Measurements from ENCODE around the gene RTL10. TPM values are rescaled to one million over a fixed set of nuclear protein-coding genes. Genes with fewer than 3 reads are reported as not detected.
A peak's percentile ranks its signal among the peaks of the same experiment; 100 is the strongest.

The RTL10 gene
- total and polyA plus RNA-seq, 2 of the 13 experiments (the other 11 are each of a cell fraction or from before 2014, with no cell fraction given): 14.1 to 15.8 TPM

GRCh38 chr22:19854778-19855503, at the start of gene RTL10, which contains the start of gene GNB1L (continued):
- peak; percentile 87 for TF ChIP-seq ZBTB38 (CRISPR knock-in tag; IDR thresholded peaks at IDR 0.05)
- peak; percentile 25; the same call in 1 of the 2 replicates for TF ChIP-seq ZKSCAN8 (CRISPR knock-in tag; IDR thresholded peaks at IDR 0.05; ENCODE audit: borderline replicate concordance)
- TF ChIP-seq CENPT (CRISPR knock-in tag; IDR thresholded peaks at IDR 0.05; ENCODE audit: low read depth): peak; percentile 81; the same call in 1 of the 2 replicates
- TF ChIP-seq RELA (CRISPR knock-in tag; IDR thresholded peaks at IDR 0.05): peak; percentile 11; the same call in 1 of the 2 replicates
- TF ChIP-seq NCOA1 (CRISPR knock-in tag; IDR thresholded peaks at IDR 0.05): 0 out of 2 replicates have a peak, but pooled peaks have one; percentile 74
- TF ChIP-seq TAF15 (IDR thresholded peaks at IDR 0.05; ENCODE audit: low read depth, low read length, poor library complexity, severe bottlenecking): no peak
- peak; percentile 47; the same call in 1 of the 2 replicates for TF ChIP-seq ADNP (CRISPR knock-in tag; IDR thresholded peaks at IDR 0.05)
- TF ChIP-seq ZNF260 (CRISPR knock-in tag; IDR thresholded peaks at IDR 0.05; ENCODE audit: borderline replicate concordance, low read depth): peak; percentile 94; the same call in 1 of the 2 replicates
- TF ChIP-seq ZNF766 (CRISPR knock-in tag; IDR thresholded peaks at IDR 0.05; ENCODE audit: borderline replicate concordance): peak; percentile 89; the same call in 1 of the 2 replicates
- no peak for TF ChIP-seq CENPX (CRISPR knock-in tag; IDR thresholded peaks at IDR 0.05)
- peak; percentile 80 for TF ChIP-seq ZNF350 (CRISPR knock-in tag; IDR thresholded peaks at IDR 0.05; ENCODE audit: borderline replicate concordance, low read depth)
- TF ChIP-seq ZNF292 (CRISPR knock-in tag; IDR thresholded peaks at IDR 0.05; ENCODE audit: borderline replicate concordance, low read depth): no peak; the same call in 1 of the 2 replicates
- peak; percentile 66; the same call in 1 of the 2 replicates for TF ChIP-seq ZNF451 (CRISPR knock-in tag; IDR thresholded peaks at IDR 0.05)
- peak; percentile 50; the same call in 1 of the 2 replicates for TF ChIP-seq ZNF646 (CRISPR knock-in tag; IDR thresholded peaks at IDR 0.05)
- no peak; the same call in 1 of the 2 replicates for TF ChIP-seq BRCA1 (CRISPR knock-in tag; IDR thresholded peaks at IDR 0.05)
- peak; percentile 94 for TF ChIP-seq TFDP2 (CRISPR knock-in tag; IDR thresholded peaks at IDR 0.05)
- TF ChIP-seq MLX (CRISPR knock-in tag; IDR thresholded peaks at IDR 0.05): peak; percentile 79; the same call in 1 of the 2 replicates

Data from HepG2 (cell line).